ENCODE results near the gene CTCFL.
"Not testable (repeated sequence)": the region's sequence is repeated elsewhere in the genome, so short reads cannot be mapped to it uniquely, and the experiment has no call there.

CTCFL gene

DNA sequence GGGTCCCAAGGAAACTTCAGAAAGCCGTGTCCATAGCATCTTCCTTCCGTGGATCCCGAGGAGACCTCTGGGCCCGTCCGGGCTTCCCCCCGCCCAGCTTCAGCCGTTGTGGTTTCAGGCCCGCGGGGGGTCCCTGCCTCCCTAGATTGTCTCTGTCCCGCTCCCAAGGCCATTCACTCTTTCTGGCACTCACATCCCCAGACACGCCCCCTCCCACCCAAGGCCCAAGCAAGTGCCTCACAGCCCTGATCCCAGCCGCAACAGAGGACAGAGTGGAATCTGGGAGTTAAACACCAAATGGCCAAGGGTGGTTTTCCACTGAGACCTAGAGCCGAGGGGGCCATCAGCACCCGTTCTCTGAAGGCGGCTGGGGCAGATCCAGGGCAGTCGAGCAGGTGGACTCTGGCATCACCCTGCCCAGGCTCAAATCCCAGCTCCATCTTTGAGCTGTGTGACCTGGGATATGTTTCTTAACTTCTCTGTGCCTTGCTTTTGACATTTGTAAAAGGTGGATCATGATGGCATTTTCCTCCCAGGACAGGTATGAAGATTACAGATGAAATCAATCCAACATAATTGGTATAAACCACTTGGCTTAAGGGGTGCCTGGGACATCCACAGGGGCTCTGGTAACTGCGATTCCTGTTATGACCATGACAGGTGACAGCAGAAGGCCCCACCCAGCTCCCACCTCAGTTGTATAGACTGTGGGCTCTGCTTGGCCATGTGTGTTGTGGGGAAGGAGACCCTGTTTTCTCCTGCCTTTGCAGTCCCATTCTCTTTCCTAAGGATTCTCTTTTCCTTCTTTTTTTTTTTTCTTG is 48.1 kb downstream of the CTCFL start:
- DNase-seq = no peak

DNA sequence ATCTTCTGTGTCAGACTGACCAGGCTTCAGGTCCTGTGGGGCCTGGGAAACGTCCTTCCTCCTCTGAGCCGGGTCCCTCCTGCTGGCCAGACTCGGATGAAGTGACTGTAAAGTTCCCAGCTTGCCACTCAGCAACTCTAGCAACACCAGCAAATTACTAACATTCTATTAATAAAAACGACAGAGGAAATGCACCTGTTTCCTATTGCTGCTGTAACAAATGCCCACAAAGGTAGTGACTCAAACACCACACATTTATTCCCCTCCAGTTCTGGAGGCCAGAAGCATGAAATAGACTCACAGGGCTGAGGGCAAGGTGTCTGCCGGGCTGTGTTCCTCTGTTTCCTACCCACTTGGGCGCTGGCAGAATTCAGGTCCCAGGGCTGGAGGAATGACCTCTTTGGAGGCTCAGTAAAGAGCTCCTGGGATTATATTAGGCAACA is 48.8 kb downstream of the CTCFL start:
- no peak for DNase-seq

DNA sequence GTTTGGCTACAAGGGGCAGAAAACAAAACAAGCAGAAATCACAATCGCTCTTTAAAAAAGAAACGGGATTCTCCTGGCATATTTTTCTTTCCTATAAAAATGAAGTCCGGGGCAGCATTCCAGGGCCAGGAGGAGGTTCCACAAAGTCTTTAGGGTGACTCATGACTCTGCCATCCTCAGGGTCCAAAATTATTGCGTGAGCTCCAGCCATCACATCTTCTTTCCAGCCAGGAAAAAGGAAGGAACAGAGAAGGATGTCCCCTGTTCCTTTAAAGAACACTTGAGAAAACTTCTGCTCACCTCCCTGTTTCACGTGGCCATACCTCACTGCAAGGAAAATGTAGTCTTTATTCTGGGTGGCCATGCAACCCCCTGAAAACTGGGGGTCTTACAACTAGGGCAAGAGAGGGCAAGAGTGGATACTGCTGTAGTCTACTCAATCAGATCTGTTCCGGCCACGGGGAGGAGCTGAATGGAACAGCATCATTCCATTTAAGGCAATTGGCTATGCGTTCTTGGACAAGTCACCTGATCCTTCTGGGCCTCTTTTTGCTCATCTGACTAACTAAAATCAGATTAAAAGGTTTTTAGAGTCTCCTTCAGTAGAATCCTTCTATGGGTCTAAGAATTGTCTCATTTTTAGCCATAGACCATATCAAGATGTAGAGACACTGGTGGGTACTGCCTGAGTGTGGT is 49.4 kb downstream of the CTCFL start:
- no peak for DNase-seq

DNA sequence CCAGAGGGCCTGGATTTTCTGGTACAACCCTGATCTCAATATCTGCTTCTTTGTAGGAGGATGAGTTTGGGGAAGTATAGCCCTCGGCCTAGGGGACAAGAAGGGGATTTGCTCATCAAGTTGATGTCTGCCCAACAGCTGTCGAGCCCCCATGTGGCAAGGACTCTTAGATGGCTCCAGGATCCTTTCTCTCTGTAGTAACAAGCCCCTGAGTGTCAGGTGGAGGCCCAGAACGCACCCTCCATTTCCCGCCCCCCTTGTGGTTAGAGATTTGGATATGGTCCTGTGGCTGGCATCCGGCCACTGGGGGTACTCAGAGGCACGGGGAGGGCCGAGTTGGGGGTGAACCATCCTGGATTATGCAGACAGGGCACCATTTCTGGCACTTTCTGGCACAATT is 50.1 kb downstream of the CTCFL start:
- no peak for DNase-seq

DNA sequence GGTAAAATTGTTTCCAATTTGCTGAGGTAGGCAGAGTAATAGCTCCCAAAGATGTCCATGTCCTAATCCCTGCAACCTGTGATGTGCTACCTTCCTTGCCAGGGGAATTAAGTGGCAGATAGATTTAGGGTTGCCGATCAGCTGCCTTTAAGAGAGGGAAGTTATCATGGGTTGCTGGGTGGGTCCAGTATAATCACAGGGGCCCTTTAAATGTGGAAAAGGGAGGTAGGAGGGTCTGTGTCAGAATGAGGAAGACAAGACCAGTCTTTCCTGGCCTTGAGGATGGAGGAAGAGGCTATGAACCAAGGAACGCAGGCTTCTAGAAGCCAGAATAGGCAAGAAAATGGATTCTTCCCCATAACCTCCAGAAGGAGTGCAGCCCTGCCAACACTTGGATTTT is 50.7 kb downstream of the CTCFL start:
- no peak for DNase-seq

DNA sequence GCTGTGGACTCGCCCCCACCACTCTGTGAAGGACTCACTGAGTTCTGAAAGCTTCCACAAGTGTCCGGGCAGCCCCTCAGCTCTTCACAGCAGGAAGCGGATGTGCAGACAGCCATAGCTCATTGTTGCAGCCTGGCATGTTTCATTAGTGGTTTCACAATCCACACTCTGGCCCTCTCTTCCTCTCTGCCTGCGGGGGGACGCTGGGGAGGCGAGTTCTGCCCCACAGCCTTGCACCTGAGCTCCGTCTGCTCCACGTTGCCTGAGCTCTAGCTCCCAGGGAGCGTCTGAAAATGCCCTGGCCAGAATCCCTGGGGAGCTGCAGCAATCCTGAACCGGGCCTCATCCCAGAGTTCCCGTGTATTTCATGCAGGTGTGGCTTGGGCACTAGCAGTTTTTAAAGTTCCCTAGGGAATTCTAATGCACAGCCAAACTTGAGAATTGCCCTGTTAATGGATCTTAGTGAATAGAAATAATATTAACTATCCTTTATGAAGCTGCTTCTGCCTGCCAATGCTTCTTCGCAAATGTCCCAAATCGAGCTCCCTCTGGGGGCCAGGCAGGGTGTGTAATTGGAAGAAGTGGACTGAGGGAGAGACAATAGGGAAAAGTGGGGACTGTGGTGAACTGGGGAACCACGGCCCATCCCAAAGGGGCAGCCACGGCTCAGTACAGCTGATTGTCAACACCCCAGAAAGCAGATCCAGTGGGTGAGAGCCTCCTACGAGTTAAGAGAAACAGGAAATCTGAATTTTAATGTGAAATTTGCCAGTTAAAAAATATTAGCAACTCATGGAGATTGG is 51.5 kb downstream of the CTCFL start:
- no peak for DNase-seq

DNA sequence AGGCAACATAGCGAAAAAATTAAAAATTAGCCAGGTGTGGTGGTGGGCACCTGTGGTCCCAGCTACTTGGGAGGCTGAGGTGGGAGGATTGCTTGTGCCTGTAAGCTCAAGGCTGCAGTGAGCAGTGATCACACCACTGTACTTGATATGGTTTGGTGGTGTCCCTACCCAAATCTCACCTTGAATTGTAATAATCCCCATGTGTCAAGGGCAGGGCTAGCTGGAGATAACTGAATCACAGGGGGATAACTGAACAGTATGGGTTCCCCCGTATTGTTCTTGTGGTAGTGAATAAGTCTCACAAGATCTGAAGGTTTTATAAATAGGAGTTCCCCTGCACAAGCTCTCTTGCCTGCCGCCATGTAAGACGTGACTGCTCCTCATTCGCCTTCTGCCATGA is 52.5 kb downstream of the CTCFL start:
- DNase-seq = not testable (repeated sequence)

DNA sequence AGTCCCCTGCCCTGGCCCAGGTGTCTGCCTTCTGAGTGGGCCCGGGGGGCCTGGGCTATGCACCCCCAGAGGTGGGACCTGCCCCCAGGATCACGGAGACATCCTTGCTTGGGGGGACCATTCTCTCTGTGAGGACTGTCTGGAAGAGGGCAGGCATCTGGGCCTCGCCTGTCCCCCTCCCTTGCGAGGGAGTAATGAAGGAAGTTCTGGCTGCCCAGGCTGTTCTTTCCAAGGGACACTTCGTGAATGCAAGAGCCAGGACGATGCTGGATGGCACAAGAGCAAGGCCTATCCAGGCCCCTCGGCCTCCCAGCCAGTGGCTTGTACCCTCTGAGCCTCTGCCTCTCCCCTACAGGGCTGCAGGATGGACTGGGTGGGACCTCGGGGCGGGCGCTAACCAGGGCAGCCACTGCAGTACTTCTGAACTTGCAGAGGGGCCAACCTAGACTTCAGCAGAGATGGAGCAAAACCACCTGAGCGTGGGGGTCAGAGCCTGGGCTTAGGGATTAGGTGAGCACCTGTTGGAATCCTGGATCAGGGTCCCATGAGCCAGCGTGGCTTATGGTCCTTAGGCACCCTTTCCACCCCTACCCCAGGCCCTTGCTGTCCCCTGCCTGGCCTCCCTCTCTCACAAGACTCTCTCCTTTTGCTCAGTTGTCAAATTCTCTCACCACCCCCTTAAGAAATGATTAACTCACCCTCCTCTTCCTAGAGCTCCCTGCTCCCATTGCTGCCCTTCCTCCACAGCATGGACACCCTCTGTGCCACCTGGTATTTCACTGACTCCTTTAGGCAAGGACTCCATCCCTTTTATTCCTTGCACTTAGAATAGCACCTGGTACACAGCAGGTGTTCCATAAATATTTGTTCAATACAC is 53.2 kb downstream of the CTCFL start:
- DNase-seq = no peak

DNA sequence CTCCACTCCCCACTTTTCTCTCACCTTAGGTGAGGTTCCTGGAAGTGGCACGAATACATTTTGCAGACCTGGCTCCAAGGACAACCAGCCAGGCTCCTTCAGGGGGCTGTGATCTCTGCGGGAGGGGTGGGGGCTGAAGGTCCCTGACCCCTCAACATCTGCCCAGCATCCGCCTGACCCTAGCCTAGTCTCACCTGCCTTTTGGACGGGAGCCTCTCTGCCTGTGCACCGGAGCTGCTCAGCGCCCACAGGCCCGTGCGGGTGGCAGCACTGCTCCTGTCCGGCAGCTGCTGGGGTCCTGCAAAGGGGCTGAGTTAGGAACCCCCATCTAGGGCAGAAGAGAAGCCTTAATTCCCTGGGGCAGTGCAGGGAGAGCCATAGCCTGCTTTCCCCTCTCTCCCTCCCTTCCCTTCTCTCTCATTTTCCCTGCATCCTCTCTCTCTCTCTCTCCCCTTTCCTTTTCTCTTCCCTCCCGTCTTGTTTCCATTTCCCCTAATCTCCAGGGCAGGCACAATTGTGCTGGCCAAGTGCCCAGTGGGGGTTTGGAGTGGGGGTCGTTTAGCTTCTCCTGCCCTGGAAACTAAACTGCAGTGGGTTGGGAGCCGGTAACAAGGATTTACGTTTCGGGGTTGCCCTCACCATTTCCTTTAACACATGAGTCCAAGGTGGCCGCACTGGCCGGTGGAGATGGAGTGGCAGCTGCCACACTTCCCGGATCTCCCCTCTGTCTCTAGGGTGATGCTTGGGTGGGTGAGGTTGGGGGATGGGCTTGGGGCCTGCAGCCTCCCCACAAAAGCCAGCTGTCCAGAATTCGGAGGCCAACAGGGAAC is 54.1 kb downstream of the CTCFL start:
- DNase-seq = no peak

DNA sequence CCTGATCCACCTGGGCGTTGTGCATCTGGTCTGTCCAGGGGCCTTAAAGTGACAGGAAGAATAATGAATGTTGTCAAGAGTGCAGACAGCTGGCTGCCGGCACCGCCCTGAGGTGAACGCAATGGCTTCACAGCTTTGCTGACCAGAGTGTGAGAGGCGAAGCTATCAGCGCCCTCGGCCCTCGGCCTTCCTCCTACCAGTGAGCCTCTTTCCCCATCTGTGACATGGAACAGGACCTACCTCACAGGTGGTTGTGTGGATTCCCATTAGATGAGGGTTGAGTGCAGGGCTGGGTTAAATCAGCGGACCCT is 54.8 kb downstream of the CTCFL start:
- DNase-seq = no peak

DNA sequence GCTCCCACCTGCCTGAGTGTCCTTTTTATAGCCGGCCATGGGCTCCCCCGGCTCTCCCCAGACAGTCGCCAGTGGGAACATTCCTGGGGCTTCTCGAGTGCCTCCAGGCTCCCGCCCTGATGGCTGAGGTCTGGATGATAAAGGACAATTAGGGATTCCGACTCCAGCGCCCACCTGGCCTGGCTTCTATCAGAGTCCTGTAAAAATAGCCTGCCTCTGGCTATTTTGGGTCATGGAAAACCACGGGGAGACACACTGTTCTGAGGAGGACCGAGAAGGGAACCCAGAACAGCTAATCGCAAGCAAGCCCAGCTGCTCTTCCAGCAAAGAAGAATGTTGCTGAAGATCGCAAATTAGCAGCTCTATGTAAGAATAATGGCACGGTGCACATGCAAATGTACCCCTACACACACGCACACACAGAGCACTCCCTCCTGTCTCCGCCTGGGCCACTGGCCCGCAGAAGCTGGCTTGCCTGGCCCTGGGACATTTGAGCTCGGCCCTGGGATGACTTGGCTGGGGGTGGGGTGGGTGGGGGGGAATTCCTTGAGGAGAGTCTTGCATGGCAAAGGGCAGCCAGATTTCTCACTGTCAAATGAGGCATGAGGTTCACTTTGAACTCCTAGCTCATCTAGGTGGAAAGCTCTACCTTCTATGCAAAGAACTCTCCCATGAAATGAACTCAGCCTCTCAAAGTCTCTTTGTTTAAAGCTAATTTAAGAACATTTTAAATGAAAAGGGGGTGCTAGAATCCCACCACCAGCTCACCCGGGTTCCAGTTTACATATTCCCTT is 55.3 kb downstream of the CTCFL start:
- no peak for DNase-seq

DNA sequence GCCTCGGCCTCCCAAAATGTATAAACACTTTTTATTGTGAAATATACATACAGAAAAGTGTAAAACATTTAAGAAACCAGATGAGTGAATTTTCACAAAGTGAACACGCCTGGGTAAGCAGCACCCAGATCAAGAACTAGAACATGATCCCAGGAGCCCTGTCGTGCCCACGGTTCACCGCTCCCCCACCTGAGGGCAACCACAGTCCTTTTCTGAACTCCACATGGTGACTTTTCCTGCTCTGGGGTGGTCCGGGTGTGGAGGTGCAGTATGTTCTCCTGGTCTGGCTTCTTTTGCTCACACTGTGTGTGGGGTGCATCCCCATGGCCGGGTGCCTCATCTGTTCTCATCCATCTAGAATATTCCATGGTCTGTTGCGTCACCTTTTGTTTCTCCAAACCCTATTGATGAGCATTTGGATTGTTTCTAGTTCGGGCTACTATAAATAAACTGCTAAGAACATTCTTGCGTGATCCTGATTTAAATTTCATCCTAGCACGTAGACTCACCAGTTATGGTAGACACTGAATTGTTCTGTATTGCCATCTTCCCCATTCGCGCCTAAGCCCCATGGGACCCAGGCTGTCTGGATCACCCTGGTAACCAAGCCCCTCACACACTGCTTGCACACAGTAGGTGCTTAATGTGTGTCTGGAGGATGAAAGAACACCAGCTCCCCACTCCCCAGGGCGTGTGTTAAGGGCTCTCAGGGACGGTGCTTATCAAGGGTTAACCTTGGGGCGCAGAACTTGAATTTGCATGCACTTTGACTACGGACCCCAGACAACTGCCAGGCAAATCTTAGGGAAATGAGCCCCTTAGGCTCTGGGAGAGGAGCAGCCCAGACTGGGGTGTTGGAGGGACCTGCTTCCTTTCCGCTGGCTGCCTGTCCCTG is 56.2 kb downstream of the CTCFL start:
- DNase-seq = no peak

DNA sequence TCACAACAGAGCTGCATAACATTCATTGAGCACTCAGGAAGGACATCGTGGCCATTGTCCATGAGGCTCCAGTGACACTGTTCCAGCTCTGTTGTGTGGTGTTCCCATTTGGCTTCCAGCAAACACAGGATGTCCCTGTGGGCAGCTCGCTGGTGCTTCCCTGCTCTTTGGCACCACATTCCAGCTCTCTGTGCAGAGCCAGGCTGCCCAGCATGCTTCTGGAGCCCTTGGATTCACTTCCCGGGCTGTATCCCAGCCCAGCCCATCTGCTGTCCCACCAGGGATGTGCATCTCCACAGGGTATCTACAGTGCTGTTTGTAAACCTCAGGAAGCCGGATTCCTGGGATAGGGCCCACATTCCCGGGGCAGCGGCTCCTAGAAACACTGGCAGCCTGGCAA is 57.2 kb downstream of the CTCFL start:
- DNase-seq = no peak

DNA sequence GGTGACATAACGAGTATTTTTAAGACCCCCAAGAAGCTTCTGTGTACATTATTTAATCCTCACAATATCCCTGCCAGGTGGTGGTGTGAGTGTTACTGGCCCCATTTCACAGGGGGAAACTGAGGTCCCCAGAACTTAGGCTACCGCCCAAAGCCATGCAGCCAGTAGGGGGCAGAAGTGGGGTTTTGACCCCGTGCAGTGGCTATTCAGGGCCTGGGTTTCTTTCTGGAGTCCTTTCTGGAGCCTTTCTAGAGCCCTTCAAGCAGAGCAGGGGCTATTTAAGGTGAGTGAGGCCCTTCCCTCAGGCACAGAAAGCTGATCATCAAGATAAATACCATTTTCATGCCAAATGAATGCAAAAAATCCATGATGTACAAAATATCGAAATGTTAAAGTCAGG is 59.0 kb downstream of the CTCFL start:
- DNase-seq = no peak

DNA sequence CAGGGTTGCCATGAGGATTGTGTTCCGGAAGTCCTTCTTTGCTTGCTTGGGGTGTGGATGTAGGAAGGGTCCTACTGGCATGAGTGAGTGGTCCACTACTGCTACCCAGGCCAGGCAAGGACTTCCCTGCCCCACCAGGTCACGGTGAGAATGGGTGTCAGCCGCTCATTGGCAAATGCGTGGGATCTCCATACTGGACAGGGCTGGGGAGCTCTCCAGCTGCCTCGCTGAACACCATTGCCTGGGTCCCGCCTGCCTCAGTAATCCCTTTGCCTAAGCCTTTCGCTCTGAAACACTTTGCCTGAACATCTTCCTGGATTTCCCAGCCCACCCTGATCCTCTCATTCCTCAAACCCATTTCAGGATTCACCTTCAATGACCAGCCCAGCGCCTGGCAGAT is 59.5 kb downstream of the CTCFL start:
- no peak for DNase-seq

DNA sequence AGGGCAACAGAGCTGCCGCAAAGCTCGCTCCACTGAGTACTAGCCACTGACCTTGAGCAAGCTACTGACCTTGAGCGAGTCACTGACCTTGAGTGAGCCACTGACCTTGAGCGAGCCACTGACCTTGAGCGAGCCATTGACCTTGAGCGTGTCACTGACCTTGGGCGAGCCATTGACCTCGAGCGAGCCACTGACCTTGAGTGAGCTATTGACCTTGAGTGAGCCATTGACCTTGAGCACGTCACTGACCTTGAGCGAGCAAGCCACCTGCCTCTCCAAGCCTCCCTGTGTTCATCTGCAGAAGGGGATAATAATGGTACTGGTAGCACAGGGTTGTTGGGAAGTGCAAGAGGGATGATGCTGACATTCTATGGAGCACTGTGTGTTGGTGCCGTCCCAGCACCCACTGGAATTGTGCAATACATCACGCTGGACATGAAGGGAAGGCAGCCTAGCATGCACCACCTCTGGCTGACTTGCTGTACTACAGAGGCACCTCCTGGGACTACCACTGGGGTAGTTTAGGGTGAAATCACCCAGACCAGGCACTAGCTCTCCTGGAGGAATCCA is 60.2 kb downstream of the CTCFL start:
- no peak for DNase-seq

DNA sequence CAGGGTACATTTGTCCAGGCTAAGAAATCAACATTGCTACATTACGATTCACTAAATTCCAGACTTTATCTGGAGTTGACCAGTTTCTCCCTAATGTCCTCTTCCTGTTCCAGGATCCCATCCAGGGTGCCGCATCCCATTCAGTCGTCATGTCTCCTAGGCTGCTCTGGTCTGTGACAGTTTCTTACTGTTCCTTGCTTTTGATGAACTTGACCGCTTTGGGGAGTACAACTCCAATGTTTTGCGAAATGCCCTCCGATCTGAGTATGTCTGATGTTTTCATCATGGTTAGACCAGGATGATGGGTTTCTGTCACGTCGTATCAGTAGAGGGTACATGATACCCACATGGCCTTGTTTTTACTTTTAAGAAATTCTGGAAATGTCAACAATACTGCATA is 62.2 kb downstream of the CTCFL start:
- DNase-seq = no peak

DNA sequence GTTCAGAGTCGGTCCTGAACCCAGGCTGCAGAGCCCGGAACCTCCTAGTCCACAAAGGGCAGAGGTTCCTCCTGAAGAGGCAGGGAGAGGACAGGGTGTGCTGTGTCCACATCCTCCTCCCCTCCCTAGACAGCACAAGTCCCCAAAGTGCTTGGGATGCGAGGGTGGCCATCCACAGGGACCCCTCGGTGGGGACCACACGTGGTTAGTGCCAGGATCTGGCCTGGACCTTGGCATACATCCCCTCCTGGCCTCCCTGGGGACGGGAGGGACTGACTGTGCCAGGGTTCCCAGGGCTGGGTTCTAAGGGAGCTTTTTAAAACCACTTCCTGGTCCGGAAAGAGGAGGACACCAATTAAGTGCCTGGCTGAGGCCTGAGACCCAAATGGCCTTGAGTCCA is 63.2 kb downstream of the CTCFL start:
- no peak for DNase-seq

DNA sequence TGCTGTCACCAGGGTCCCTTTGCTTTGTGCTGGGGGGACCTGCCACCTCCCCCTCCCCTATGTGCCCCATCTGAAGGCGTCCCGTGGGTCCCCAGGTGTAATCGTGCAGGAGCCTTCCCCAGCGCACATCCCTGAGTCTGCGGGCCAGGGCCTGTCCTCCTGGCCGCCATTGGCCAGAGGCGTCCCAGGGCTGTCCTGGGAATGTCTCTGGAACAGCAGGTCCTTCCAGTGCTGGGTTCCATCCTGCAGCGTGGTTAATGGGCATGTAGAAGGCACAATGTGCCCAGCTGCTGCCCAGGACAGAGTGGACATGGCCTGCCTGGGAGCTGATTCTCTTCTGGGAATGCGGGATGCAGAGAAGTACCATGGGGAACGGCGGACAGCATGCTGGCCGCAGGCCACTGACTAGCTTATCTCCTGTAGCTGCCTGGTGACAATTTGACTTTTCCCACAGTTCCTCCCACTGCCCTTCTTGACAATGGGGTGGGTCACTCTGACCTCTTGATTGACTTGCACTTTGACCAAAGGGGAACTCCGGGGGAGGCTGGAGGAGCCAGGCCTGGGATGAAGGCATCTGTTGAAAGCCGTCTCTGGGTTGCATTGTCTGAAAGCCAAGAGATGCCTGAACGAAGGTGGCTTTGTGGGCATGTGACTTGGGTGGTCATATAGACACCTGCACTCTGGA is 64.0 kb downstream of the CTCFL start:
- no peak for DNase-seq
